ENCODE results near the gene RNF220.
"Not testable (repeated sequence)": the region's sequence is repeated elsewhere in the genome, so short reads cannot be mapped to it uniquely, and the experiment has no call there.

RNF220 gene

DNA sequence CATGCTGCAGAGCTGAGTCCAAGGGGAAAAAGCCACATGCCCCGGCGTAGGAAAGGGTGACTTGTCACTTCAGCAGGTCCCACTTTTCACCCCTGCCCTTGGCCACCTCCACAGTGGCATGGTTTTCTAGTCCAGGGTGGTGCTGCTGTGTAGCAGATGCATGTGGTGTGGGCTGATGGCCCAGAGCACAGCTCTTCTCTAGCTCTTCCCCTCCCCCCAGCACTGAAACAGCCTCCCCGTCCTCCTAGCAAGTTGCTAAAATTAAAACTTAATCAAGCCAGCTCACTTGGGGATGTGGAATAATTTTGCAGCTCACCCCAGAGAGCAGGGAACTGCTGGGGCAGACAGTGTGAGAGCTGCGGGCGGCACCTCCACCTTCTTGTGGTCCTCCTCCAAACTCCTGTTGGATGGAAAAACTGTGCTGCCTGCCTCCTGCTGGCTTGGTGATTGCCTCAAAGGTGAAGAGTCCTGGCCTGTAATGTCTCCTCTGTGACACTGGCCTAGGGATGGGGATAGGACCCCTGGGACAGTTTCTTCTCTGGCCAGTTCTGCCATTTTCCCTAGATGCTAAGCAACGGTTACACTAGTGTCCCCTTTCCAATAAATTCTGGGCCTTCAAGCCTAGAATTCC lies 91.6 kb downstream of the RNF220 start:
- DNase-seq (ENCODE audit: low spot score): no peak

DNA sequence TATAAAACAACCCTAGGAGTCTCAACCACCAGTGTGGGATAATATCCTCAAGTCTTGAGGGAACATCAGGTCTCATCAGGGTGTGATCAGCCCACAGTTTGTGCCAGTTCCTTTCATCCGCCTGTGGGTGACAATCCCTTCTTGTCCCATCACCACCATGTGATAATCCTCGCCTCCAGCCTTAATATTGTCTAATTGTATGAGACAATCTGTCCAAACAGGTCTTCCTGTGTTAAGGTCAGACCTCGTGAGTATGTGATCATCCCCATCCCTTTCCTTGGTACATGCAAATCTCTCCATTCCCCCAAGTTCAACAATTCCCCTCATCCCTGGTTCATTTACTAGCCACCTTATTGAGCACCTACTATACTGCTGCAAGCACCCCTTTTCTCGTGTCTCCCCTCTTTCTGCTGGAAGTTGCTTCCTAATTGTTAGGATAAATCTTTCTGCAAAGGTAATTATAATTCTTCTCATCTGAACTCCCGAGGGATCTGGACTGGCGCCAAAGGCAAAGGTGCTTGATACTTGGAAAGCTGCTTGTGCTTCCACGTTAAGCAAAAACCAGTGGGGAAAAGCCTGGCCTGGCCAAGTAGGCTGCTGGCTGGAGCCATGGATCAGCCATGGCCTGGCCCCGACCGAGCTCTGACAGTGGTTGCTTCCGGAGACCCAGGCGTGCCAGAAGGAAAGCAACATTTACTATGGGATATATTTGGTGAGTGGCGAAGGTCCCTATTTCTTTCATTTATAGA lies 92.5 kb downstream of the RNF220 start:
- no peak for DNase-seq (ENCODE audit: low spot score)

DNA sequence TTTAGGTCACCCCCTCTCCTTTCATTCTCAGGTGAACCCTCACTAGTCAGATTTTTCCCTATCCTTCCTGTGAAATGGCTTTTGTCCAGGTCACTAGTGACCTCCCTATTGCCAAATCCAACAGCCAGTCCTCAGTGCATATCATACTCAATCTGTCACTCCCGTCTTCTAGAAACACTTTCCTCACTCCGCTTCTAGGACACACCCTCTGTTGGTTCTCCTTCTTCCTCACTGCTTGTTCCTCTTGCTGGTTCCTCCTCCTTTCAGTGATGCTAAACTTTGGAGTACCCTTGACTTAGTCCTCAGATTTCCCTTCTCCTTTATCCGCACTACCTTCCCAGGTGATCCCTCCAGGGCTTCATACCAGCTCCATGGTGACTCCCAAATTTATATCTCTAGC lies 94.3 kb downstream of the RNF220 start:
- no peak for DNase-seq (ENCODE audit: low spot score)

DNA sequence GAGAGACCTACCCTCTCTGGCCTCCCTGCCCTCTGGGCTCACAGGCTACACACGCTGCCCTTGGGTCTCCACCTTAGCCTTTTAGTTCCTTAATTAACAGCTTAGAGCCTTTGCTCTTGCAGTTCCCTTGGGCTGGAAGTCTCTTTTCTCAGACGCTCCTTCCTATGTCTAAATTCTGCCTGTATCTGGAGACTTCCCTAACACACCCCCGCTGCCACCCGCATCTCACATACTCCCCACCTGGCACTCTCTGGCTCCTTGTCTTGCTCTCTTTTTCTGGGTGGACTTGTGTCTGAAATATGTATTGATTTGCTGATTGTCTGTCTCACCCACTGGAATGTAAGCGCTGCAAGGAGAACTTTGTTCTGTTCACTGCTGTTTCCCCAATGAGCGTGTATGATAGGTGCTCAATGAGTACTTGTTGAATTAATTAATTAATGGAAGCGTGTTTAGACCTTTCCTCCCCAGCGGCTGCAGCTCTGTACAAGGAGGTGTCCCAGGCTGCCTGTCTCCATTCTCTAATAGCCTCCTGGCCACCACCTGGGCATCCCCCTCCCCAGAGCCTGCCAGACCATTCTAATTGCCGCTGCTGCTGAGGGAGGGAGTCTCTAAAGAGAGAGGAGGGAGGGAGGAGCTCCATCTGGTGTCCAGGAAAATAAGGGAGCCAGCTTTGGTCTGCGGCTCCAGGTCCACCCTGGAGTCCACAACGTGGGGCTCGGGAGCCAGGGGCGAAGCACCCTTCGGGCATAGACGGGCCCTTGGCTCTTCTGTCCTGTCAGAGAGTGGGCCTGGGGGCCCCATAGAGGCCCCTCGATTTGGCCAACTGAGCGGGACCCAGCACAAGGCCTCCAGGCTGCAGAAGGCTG lies 95.4 kb downstream of the RNF220 start:
- DNase-seq (ENCODE audit: low spot score): no peak

DNA sequence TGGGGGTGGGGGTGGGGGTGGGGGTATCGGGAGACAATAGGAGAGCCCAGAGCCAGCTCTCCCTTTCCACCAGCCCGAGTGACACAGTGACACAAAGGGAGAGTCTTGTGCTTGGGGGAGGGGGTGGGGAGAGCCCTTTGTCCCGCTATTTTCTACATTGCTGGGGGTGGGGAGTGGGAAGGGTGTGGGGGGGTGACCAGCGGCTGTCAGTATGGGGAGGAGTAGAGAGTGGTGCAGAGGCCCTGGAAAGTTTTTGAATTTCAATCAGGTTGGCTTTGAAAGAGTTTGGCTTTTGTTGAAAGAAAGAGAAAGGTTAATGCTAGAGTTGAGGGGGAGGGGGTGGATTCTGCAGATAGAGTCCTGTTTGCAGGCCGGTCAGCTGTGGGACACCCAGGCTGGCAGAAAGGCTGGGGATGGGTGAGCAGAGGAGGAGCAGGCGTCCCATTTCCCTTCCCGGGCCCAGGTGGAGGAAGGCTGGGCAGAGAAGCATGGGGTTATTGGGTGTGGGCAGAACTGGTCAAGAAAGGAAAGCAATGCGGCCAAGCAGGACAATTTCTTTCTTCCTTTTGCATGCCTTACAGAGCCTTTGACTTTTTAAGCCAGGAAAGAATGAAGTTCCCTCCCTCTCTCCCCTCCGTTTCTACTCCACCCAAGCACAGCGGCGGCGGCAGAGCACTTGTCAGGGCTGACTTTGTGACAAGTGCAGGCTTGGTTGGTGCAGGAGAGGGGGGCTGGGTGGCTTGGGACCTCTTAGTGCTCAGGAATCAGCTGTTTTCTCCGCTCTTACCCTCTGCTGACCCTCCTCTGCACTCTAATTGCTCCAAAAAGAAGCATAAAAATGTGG lies 96.2 kb downstream of the RNF220 start:
- DNase-seq (ENCODE audit: low spot score): no peak

DNA sequence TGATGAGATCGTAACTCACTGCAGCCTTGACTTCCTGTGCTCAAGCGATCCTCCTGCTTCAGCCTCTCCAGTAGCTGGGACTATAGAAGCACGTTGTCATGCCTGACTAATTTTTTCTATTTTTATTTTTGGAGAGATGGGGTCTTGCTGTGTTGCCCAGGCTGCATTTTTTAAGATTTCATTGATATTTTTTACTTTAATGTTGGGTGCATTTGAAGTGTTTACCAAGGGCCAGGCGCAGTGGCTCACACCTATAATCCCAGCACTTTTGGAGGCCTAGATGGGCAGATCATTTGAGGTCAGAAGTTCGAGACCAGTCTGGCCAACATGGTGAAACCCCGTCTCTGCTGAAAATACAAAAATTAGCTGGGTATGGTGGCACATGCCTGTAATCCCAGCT lies 97.8 kb downstream of the RNF220 start:
- not testable (repeated sequence) for DNase-seq (ENCODE audit: low spot score)

DNA sequence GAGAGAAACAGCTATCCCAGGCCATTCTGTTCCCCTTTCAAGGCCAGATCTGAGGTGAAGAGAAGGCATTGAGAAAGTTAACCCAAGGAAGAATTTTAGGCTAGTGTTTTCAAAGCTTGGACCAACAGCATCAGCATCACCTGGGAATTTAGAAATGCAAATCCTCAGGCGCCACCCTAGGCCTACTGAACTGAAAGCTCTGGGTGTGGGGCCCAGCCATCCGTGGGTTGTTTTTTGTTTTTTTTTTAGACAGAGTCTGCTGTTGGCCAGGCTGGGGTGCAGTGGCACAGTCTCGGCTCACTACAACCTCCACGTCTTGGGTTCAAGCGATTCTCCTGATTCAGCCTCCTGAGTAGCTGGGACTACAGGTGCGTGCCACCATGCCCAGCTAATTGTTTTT lies 98.6 kb downstream of the RNF220 start:
- no peak for DNase-seq (ENCODE audit: low spot score)

DNA sequence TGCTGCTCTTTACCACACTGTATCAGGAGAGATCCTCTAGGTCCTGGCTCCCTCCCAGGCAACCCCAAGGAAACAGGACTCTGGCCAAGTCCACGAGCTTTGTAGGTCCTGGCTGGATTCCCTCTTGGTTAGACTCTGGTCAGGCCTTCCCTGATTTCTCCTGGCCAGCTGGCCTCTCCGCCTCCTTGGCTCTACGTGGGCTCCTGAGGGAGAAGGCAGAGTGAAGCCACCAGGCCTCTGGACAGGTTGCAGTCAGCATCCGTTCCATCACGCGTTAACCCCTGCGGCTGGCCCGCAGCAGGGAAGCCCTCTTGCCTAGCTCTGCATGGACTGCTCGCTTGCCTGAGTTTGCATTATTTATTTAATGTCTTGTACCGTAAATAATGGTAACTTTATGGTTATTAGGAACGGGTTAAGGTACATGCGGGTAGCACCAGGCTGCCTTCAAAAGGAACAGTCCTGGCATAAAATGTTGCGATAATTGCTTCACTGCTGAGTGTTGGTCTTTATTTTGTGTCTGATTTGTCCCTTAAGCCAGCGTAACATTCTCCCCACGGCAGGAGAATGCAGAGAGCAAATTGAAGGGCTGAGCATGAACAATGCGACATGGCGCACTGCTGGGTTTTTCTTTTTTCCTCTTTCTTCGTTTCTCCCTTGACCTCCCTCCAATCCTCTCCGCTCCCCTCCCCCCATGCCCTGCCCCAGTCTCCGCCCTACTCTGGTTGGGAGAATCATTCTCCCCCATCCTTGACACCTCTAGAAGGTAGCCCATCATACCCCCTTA lies 100.3 kb downstream of the RNF220 start:
- no peak for DNase-seq (ENCODE audit: low spot score)

DNA sequence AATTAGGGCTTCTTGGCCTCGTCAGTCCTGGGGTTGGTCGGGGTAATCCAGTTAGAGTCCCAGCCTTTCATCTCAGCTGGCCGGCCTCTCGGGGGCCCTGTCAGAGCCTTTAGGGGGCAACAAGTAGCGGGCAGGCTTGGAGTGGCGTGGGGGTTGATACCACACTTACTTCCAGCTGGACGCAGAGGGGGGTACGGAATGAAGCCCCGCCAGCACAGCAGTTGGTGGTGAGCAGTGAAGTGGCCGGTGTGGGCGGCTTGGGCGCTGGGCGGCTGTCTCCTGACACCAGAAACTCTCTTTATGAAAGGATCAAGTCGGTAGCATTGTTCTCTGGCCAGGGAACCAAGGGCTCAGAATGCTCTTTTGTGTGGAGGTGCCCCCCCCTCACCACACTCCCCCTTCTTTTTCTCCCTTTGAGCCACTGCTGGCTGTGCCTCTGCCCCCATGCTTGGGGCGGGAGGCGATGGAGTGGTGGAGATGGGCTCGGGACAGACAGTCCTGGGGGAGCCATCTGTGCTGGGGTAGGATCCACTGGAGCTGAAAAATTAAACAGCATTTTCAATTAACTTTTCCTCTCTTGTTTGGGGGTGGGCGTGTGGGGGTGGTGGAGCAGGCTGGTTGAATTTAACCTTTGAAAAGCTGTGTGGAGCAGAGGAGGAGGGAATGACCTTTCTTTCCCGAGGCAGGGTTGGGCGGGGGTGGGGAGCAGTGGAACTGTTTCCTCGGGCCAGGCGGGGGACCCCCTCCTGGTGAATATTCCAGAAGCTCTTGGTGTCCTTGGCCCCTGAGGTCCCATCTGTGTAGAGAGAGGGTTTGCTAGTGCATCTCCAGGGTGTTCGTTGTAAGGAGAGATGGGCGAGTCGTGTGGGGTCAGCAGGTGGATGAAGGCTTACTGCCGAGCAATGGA lies 102.7 kb downstream of the RNF220 start:
- DNase-seq (ENCODE audit: low spot score): no peak

DNA sequence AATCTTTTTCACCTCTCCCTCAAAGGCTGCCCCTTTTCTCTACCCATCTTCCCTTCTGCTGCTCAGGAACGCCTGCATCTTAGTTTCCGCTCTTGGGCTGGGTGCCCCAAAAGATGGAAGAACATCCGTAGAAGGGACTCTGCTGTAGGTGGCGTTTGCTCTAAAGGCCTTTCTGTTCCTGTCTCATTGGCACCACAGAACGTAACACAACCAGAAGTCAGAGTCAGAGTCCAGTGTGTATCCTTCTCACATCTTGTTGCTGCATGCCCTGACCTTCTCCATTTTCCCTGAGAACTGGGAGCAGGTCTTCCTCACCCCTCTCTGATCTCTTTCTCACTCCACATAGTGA lies 103.3 kb downstream of the RNF220 start:
- DNase-seq (ENCODE audit: low spot score): no peak

DNA sequence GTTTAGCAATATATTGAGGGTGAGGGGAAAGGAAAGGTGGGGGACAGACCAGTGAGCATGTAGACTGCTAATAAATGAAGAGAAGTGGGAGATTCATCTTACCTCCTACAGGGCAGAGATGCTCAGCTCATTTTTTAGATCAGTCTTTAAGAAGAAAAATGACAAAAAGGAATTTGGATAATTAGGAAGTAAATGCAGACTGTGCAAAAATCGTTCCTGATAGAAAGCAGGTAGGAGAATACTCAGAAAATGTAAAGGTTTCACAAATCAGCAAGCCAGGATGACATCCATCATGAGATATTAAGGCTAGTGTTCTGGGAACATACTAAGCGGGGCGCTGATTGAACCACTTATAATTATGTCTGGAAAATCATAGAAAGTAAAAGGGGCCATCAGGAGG lies 106.3 kb downstream of the RNF220 start:
- DNase-seq (ENCODE audit: low spot score): no peak

DNA sequence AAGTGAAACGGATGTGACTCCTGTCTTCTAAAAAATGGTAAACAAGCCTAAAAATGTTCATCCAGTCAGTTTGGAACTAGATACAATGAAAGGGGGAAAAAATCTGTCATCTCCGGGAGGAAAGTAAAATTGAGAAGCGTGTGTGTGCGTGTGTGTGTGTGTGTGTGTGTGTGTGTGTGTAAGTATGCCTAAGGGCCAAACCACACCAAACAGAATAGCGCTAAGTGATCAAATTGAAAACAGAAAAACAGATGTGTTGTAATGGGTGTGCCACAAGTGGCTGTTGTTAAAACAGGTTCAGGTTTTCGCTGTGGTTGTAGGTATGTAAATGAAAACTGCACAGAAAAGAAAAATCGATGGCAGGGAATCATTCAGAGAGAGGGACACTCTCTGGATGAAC lies 106.7 kb downstream of the RNF220 start:
- no peak for DNase-seq (ENCODE audit: low spot score)

DNA sequence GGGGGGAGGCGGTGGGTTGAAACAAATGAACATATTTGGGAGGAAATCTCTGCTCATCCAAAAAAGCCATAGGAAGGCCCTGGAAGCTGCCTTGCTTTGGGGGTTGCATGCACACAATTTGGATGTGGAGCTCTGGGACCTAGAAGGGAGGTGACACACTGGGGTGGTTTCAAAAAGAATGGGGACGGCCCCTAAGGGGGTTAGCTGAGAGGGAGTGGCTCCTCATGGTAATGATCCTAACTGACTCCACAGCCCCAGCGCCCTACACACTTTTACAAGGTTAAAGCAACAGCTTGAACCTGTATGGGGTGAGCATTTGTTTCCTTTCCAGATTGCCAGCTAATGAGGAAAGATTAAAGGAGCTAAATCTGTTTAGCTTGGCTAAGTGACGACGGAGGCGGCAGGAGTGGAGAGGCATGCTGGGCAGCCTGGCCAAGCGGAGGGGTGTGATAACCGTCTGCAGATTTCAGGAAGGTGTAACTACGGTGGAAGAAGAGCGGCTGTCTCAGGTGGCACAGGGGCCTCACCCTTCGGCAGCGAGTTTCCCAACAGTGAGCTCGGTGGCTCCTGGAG lies 107.3 kb downstream of the RNF220 start:
- DNase-seq (ENCODE audit: low spot score): no peak

DNA sequence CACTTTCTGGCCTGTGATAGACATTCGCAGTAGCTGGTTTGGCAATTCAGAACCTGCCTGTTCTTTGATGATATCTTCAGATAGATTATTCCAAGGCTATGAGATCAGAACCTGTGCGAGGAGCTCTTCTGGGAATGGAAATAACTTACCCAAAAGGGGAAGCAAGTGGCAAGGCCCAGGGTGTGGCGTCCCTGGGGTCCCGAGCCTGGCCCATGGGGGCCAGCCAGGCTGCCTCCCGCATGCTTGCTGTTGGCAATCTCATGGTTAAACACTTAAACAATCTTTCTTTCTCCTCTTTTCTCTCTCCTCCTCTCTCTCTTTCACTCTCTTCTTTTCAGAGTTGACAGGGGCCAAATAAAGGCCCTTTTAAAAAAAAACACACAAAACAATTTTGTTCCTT lies 108.1 kb downstream of the RNF220 start:
- DNase-seq (ENCODE audit: low spot score): no peak

DNA sequence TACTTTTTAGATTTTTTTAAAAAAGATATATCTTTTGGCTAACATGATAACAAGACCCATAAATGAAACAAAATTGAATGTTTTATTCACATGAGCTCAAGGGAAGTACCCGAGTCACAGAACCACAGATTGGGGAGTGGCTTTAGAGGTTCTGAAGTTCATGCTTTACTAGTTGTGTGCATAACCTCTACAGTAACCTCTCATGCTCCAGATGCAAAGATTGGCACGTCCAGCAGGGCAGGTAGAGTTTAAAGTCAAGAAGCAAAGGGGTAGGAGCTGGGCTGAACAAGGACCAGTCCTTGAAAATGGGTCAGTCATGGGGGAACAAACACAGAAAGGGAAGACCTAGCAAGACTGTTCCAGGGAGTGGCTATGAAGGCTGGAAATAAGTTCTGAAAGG lies 109.6 kb downstream of the RNF220 start:
- DNase-seq (ENCODE audit: low spot score): no peak

DNA sequence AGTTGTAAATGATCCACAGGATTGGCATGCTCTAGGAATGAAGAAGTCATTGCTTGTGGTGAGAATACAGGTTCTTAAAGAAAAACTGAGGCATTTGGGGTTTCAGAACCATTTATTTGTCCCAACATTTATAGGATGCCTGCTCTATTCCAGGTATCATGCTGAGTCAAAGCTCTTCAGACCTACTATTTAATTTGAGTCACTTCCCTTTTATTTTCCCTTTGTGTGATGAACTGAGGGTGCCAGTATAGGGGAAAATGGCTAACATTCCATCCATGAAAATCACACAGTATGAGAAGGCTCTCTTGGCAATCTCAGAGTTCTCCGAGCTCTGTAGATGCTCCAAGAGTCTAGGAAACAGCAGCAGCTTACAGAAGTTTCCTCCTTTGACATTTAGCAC lies 110.4 kb downstream of the RNF220 start:
- DNase-seq (ENCODE audit: low spot score): no peak

DNA sequence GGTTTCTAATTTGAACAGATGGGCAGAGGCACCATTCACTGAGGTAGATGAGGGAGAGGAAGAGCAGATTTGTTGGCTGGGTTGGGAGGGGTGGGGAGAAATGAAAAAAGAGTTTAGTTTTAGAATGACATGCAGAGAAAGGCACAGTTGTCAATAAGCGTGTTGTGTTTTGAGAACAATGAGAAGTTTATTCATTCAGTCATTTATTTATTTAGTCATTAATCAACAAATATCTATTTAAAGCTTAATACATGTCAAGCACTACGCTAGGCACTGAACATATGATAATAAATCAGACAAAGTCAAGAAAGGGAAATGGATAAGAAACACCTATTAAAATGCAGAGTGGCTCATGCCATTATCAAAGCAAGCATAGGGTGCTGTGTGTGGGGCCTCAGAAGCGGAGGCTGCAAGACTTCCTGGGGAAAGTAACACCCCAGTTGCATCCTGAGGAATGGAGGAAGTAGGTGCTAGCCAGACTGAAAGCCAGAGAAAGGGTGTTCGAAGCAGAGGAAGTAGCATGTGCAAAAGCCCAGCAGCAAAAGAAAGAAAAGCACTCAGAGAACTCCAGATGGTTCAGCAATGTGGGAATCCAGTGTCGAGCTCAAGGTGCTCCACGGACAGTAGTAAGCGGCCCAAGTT lies 114.1 kb downstream of the RNF220 start:
- DNase-seq (ENCODE audit: low spot score): no peak

DNA sequence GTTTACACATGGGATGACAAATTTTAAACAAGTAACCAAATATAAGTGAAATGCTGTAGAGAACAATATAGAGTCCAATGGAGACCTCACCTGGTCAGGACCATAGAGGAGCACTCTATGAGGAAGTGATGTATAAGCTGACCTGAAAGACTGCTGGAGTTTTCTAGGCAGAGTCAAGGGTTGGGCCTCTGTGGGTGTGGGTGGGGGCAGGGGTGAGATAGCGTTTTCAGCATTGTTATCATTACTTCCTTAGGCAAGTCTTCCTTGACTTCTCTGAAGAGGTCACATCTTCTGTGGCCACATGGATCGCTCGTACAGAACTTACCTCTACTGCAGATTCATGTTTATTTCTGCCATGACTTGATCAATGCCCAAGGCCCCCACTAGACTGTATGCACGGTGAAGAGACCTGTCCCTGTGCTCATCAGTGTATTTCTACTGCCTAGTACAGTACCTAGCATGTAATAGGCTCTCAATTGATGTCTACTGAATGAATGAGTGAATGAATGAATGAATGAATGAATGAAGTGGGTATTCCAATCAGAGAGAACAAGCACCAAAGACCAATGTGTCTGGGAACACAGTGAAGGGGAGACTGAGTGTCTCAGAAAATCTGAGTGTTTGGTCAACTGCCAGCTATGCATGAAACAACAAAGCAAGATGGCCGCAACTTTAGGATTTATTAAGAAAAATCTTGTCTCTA lies 116.5 kb downstream of the RNF220 start:
- no peak for DNase-seq (ENCODE audit: low spot score)

Measured in CD4-positive, alpha-beta T cell treated with Interleukin-15 for 4 hours (primary cell).